Esophagus squamous epithelium (tissue), 4 donors: ENCODE data around the gene KCNMA1.

Source experiments
- POLR2A ChIP-seq, 4 donors: fragments of 450-650 bp; IDR thresholded peaks; one replicate each; pipeline ENCODE4 v1.6.1; 2017; ENCODE audit warnings: antibody characterized with exemption in 4 of 4, mild to moderate bottlenecking in 4 of 4, moderate library complexity in 3 of 4
- TF ChIP-seq, protein P1 (sequence below), 6 experiments: fragments of 450-650 bp in 4 of 6; fragments of 200-600 bp in 2 of 6; sonication (generic) in 2 of 6; IDR thresholded peaks; one replicate each; pipeline ENCODE4 v1.5.1; 2016 to 2019; ENCODE audit warnings: antibody characterized with exemption in 6 of 6, mild to moderate bottlenecking in 4 of 6, moderate library complexity in 4 of 6

DNA sequence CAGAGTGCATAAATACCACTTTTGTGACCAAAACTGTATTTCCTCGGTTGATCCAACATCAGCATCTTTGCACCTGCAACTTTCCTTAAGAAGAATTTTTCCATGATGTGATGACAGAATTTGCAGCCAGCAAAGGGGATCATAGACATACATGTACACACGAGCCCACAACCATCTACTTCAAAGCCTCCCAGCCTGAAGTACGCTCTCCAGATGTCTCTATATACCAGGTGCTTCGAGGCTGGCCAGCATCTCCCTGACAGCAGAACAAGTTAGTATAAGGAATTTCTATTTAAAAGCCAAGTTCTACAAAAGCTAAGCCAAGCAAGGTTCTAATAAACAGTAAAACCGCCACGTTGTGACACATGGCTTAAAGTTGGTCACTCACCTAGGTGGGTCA is 328.5 kb downstream of the KCNMA1 start:
- TF ChIP-seq, protein P1, sequence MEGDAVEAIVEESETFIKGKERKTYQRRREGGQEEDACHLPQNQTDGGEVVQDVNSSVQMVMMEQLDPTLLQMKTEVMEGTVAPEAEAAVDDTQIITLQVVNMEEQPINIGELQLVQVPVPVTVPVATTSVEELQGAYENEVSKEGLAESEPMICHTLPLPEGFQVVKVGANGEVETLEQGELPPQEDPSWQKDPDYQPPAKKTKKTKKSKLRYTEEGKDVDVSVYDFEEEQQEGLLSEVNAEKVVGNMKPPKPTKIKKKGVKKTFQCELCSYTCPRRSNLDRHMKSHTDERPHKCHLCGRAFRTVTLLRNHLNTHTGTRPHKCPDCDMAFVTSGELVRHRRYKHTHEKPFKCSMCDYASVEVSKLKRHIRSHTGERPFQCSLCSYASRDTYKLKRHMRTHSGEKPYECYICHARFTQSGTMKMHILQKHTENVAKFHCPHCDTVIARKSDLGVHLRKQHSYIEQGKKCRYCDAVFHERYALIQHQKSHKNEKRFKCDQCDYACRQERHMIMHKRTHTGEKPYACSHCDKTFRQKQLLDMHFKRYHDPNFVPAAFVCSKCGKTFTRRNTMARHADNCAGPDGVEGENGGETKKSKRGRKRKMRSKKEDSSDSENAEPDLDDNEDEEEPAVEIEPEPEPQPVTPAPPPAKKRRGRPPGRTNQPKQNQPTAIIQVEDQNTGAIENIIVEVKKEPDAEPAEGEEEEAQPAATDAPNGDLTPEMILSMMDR (IDR thresholded peaks at IDR 0.05), result no peak
- no peak for TF ChIP-seq POLR2A (IDR thresholded peaks at IDR 0.05)
